HG03432 (cell line): ENCODE measurements around the gene CLSTN2.

ENCODE experiments used
- ATAC-seq: cut with Tn5 transposase; IDR thresholded peaks from one replicate; pipeline ENCODE4 v1.9.1; 2021; ENCODE audit warnings: mild to moderate bottlenecking, moderate library complexity; ENCODE audit not compliant: unreplicated experiment

The CLSTN2 gene

GRCh38 chr3:140051019-140051957 is 116.3 kb downstream of the CLSTN2 start:
- no peak for ATAC-seq

- ATAC-seq = no peak
These were observed 118.1 kb downstream of the CLSTN2 start for GRCh38 chr3:140052771-140053702.

- ATAC-seq = no peak
These were observed 118.8 kb downstream of the CLSTN2 start for GRCh38 chr3:140053794-140054193.

GRCh38 chr3:140055092-140055791 is 120.3 kb downstream of the CLSTN2 start:
- no peak for ATAC-seq

GRCh38 chr3:140056047-140056446 is 121.1 kb downstream of the CLSTN2 start:
- ATAC-seq = no peak

GRCh38 chr3:140061211-140061610 is 126.2 kb downstream of the CLSTN2 start:
- ATAC-seq = no peak

GRCh38 chr3:140062461-140062860 is 127.5 kb downstream of the CLSTN2 start:
- no peak for ATAC-seq

GRCh38 chr3:140067487-140067886 is 132.5 kb downstream of the CLSTN2 start:
- no peak for ATAC-seq

GRCh38 chr3:140068494-140069017 is 133.6 kb downstream of the CLSTN2 start:
- no peak for ATAC-seq

- no peak for ATAC-seq
These were observed 138.5 kb downstream of the CLSTN2 start for GRCh38 chr3:140073278-140074045.

- no peak for ATAC-seq
These were observed 141.6 kb downstream of the CLSTN2 start for GRCh38 chr3:140076552-140076951.

GRCh38 chr3:140077406-140077805 is 142.4 kb downstream of the CLSTN2 start:
- no peak for ATAC-seq

GRCh38 chr3:140078343-140078742 is 143.4 kb downstream of the CLSTN2 start:
- ATAC-seq = no peak

- no peak for ATAC-seq
These were observed 144.0 kb downstream of the CLSTN2 start for GRCh38 chr3:140078940-140079339.

GRCh38 chr3:140081887-140082286 is 146.9 kb downstream of the CLSTN2 start:
- ATAC-seq = no peak

- no peak for ATAC-seq
These were observed 150.0 kb downstream of the CLSTN2 start for GRCh38 chr3:140085001-140085400.

- ATAC-seq = no peak
These were observed 151.7 kb downstream of the CLSTN2 start for GRCh38 chr3:140086642-140087041.

- ATAC-seq = no peak
These were observed 153.1 kb downstream of the CLSTN2 start for GRCh38 chr3:140088058-140088457.

- no peak for ATAC-seq
These were observed 153.5 kb downstream of the CLSTN2 start for GRCh38 chr3:140088513-140088912.
